Suprapubic skin (tissue), 4 donors: Measurements from ENCODE around the gene HNRNPF. TPM values are rescaled to one million over a fixed set of nuclear protein-coding genes. Genes with fewer than 3 reads are reported as not detected.

Experiments
- DNase-seq, 2 donors: peaks; one replicate each; pipeline ENCODE4 v3.0.0-alpha.2; 2019; ENCODE audit warnings: low spot score in 2 of 2
- H3K27ac ChIP-seq: fragments of 200-600 bp; sonication (generic); one replicate; pipeline ENCODE4 v1.5.1; 2019
- H3K27me3 ChIP-seq: fragments of 200-600 bp; sonication (generic); one replicate; pipeline ENCODE4 v1.5.1; 2019
- H3K36me3 ChIP-seq: fragments of 200-600 bp; sonication (generic); one replicate; pipeline ENCODE4 v1.5.1; 2019
- H3K4me1 ChIP-seq: fragments of 200-600 bp; sonication (generic); one replicate; pipeline ENCODE4 v1.5.1; 2019
- H3K4me3 ChIP-seq: fragments of 200-600 bp; sonication (generic); one replicate; pipeline ENCODE4 v1.5.1; 2019; ENCODE audit warnings: mild to moderate bottlenecking
- H3K9me3 ChIP-seq: fragments of 200-600 bp; sonication (generic); one replicate; pipeline ENCODE4 v1.5.1; 2019
- CTCF ChIP-seq, 2 donors: fragments of 200-600 bp in 1 of 2; fragments of 450-650 bp in 1 of 2; sonication (generic) in 1 of 2; IDR thresholded peaks; one replicate each; pipeline ENCODE4 v1.5.1; 2016 to 2019; ENCODE audit warnings: antibody characterized with exemption in 2 of 2, mild to moderate bottlenecking in 1 of 2, moderate library complexity in 1 of 2
- EP300 ChIP-seq: sonication (generic); formaldehyde crosslinking; IDR thresholded peaks from one replicate; pipeline ENCODE4 v1.6.1; 2017; ENCODE audit warnings: antibody characterized with exemption
- POLR2A ChIP-seq, 2 donors: fragments of 450-650 bp; IDR thresholded peaks; one replicate each; pipeline ENCODE4 v1.6.1; 2017; ENCODE audit warnings: antibody characterized with exemption in 2 of 2, mild to moderate bottlenecking in 2 of 2, moderate library complexity in 2 of 2
- POLR2AphosphoS5 ChIP-seq, 3 donors: sonication (generic); formaldehyde crosslinking; IDR thresholded peaks; one replicate each; pipeline ENCODE4 v1.6.1; 2017; ENCODE audit warnings: antibody characterized with exemption in 3 of 3
- WGBS: methylation state at CpG from one replicate; pipeline ENCODE4 v1.1.5; 2018; 5-methylcytosine and 5-hydroxymethylcytosine counted together
- total RNA-seq, 4 donors: library from RNA; depleted of rRNA; stranded (reverse); fragments of >200 nt; gene quantifications; one replicate each; pipeline ENCODE4 v1.1.0, GENCODE V29; 2016

HNRNPF gene
- total RNA-seq, 4 donors from 2014 or later = 180 to 248 (median 217) TPM

- H3K27me3 ChIP-seq = no peaks in the 10 kb centered on the region
- no peaks in the 10 kb centered on the region for H3K36me3 ChIP-seq
- no peak overlapping the region for H3K27ac ChIP-seq
- DNase-seq = no peak
- no peaks in the 10 kb centered on the region for H3K9me3 ChIP-seq
- WGBS = 70% methylated on average over 2 of the region's 2 CpGs
- H3K4me3 ChIP-seq = no peak overlapping the region
- TF ChIP-seq POLR2A (IDR thresholded peaks at IDR 0.05) = no peak
- TF ChIP-seq POLR2AphosphoS5 (IDR thresholded peaks at IDR 0.05) = no peak
- no peak for TF ChIP-seq CTCF (IDR thresholded peaks at IDR 0.05)
- no peak for TF ChIP-seq EP300
- H3K4me1 ChIP-seq = peaks cover 27% of the 10 kb centered on the region
These were observed 54.7 kb downstream of the HNRNPF start for GRCh38 chr10:43354330-43354635.

DNA sequence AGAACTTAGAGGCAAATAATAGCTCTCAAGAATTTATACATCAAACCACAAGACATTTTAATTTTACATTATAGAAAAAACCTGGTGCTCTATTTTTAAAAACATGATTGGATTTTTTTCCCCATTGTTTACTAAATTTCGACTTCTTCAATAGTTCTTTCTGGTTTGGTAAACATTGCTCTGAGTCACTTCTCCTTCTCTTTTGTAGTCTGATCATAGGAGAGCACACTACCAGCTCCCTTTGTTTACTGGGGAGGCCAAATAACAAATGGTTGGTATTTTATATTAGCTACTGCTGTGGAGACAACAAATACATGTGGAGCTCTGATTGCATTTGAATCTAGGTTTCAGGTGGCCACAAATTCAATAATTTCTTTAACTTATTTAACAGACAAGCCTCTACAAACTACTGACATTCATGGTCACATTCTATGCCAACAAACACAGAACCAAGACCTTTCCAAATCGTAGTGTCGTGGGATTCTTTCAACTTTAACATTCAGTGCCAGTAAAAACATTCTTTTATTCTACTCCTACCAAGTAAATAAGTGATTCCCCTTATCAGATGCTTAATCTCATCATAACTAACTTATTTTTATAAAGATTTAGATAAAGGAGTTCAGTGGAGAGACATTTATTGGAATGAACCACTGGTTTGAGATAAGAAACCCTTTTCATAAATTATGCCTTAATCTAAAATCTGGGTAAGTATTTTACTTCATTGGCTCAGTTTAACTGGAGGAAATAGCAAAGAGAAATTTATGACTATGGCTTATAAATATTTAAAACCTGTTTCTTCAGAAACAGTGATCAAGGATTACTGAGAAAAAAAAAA is 55.3 kb downstream of the HNRNPF start:
- H3K27me3 ChIP-seq = no peaks in the 10 kb centered on the region
- no peak overlapping the region for H3K27ac ChIP-seq
- peaks cover 27% of the 10 kb centered on the region for H3K4me1 ChIP-seq
- WGBS = 22% methylated on average over 3 of the region's 3 CpGs
- no peak overlapping the region for H3K4me3 ChIP-seq
- H3K36me3 ChIP-seq = no peaks in the 10 kb centered on the region
- TF ChIP-seq EP300 (no peak), POLR2AphosphoS5 (IDR thresholded peaks at IDR 0.05) (no peak), POLR2A (IDR thresholded peaks at IDR 0.05) (no peak), CTCF (IDR thresholded peaks at IDR 0.05) (no peak)
- DNase-seq = no peak
- no peaks in the 10 kb centered on the region for H3K9me3 ChIP-seq

DNA sequence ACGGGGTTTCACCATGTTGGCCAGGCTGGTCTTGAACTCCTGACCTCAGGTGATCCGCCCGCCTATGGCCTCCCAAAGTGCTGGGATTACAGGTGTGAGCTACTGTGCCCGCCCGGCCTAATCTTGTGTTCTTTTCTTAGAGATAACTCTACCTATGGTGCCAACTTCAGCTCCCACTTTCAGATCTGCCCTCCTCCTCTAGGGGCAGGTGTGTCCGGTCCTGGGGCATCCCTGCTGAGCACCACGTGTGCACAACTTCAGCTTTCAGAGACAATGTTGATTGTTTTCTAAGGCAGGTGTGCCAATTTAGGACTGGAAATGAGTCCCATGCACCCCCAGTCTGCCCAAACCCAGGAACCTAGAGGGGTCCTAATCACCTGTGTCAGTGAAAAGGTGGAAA is 56.0 kb downstream of the HNRNPF start:
- H3K36me3 ChIP-seq = no peaks in the 10 kb centered on the region
- no peak for DNase-seq
- TF ChIP-seq POLR2AphosphoS5 (IDR thresholded peaks at IDR 0.05) (no peak), CTCF (IDR thresholded peaks at IDR 0.05) (no peak), POLR2A (IDR thresholded peaks at IDR 0.05) (no peak)
- H3K4me1 ChIP-seq = peaks cover 27% of the 10 kb centered on the region
- 67% methylated on average over 7 of the region's 7 CpGs for WGBS
- H3K9me3 ChIP-seq = no peaks in the 10 kb centered on the region
- H3K4me3 ChIP-seq = no peak overlapping the region
- H3K27ac ChIP-seq = no peak overlapping the region
- H3K27me3 ChIP-seq = no peaks in the 10 kb centered on the region

DNA sequence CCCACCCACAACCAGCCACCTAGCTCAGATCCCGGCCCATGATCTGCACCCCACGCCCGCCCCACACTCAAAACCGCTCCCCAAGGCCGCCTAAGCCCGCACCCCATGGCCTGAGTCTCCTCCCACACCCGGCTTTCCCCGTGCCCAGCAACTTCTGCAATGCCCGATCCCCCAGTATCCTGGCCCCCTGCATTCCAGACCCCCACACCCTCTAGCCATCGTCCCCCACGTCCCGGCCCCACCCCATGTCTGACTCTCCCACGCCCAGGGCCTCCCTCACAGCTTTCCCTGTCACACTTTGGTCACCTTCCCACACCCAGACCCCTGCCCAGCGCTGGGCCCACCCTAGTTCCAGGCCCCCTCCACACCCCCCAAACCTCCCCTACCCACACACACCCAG is 57.7 kb downstream of the HNRNPF start:
- no peaks in the 10 kb centered on the region for H3K27me3 ChIP-seq
- H3K4me1 ChIP-seq = peaks cover 26% of the 10 kb centered on the region
- no peak overlapping the region for H3K27ac ChIP-seq
- H3K4me3 ChIP-seq = no peak overlapping the region
- H3K36me3 ChIP-seq = no peaks in the 10 kb centered on the region
- H3K9me3 ChIP-seq = no peaks in the 10 kb centered on the region
- no peak for TF ChIP-seq POLR2AphosphoS5 (IDR thresholded peaks at IDR 0.05)
- no peak for TF ChIP-seq POLR2A (IDR thresholded peaks at IDR 0.05)
- no peak for TF ChIP-seq CTCF (IDR thresholded peaks at IDR 0.05)
- TF ChIP-seq EP300 = no peak
- DNase-seq = no peak
- WGBS = 51% methylated on average over 14 of the region's 14 CpGs

DNA sequence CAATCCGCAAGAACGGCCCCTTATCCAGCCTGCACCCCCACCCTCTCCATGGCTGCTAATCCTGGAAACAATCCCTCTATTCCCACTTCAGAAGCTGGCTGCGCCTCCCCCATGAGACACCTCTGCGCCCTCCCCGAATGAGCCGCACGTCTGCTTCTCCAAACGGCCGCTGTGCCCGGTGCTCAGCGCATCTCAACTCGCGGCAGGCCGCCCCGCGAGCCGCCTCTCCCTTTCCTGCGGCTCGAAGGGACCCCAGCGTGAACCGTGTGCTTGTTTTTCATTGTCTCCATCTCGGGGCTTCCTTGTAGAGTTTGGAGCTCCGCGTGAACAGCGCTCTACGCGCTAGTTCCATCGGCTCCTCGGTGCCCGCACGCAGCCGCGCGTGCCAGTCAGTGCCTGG is 58.3 kb downstream of the HNRNPF start:
- Histone ChIP-seq H3K27me3 (no peaks in the 10 kb centered on the region), H3K36me3 (no peaks in the 10 kb centered on the region), H3K9me3 (no peaks in the 10 kb centered on the region), H3K27ac (no peak overlapping the region), H3K4me3 (no peak overlapping the region), H3K4me1 (peaks cover 21% of the 10 kb centered on the region)
- no peak for DNase-seq
- WGBS = 32% methylated on average over 33 of the region's 34 CpGs
- TF ChIP-seq CTCF (IDR thresholded peaks at IDR 0.05) (no peak), POLR2A (IDR thresholded peaks at IDR 0.05) (no peak), POLR2AphosphoS5 (IDR thresholded peaks at IDR 0.05) (no peak), EP300 (no peak)
